ENCODE measurements around the gene DCAF11. TPM values are rescaled to one million over a fixed set of nuclear protein-coding genes. Genes with fewer than 3 reads are reported as not detected.

Gene DCAF11
- total RNA-seq, 1 donor from 2014 or later = 66.5 TPM

DNA sequence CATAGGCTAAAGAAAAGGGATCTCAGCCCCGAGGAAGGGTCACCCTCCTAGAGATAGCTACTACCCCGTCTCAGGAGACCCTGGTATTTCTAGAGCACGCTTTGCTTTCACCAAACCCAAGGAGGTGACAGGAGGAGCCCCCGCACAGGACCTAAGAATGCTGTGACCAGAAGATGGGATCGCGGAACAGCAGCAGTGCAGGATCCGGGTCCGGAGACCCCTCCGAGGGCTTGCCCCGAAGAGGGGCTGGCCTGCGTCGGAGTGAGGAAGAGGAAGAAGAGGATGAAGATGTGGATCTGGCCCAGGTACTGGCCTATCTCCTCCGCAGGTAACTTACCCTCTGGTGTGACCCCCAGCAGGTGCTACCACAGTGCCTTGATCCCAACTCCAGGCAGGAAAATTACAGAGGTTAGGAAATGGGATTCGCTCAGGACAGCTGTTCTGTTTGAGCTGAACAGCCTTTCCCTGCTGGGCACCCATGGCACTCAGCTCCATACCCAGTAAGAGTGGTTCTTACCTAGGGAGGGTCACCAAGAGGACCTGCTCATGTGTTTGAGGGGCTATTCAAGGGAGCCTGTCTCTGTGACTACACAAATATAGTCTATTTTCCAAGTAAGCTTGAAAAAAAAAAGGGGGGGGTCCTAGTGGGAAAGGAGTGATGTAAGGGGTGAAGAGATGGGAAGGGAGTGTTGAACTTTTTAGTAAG, 998 bp downstream of the DCAF11 start:
- no peak for DNase-seq (ENCODE audit: low spot score)
- H4K20me1 ChIP-seq (ENCODE audit: low read depth) = no peaks in the 10 kb centered on the region
- H3K9me3 ChIP-seq (ENCODE audit: low read depth) = no peaks in the 10 kb centered on the region
- no peak overlapping the region for H3K27ac ChIP-seq
- H3K79me2 ChIP-seq (ENCODE audit: low read depth) = peaks cover 13% of the 10 kb centered on the region
- no peaks in the 10 kb centered on the region for H3K27me3 ChIP-seq
- peaks cover 19% of the 10 kb centered on the region for H3F3A ChIP-seq (ENCODE audit: low read depth)
- Mint-ChIP-seq H3K27me3 (ENCODE audit: insufficient read depth, low read depth) (peaks cover 3% of the 10 kb centered on the region), H3K36me3 (peaks cover 9% of the 10 kb centered on the region), H3K27ac (no peak overlapping the region), H3K4me1 (peaks cover 15% of the 10 kb centered on the region), H3K4me3 (peak overlapping the region; percentile 94), H3K9me3 (no peaks in the 10 kb centered on the region)
- H3K9ac ChIP-seq = peak overlapping the region; percentile 39
- peak overlapping the region; percentile 72 for H2AFZ ChIP-seq (replicated peaks)
- peaks cover 6% of the 10 kb centered on the region for H3K4me1 ChIP-seq
- TF ChIP-seq EZH2 (IDR thresholded peaks at IDR 0.05) (no peak), EZH2phosphoT487 (IDR thresholded peaks at IDR 0.05) (no peak)
- TF ChIP-seq, protein P1, sequence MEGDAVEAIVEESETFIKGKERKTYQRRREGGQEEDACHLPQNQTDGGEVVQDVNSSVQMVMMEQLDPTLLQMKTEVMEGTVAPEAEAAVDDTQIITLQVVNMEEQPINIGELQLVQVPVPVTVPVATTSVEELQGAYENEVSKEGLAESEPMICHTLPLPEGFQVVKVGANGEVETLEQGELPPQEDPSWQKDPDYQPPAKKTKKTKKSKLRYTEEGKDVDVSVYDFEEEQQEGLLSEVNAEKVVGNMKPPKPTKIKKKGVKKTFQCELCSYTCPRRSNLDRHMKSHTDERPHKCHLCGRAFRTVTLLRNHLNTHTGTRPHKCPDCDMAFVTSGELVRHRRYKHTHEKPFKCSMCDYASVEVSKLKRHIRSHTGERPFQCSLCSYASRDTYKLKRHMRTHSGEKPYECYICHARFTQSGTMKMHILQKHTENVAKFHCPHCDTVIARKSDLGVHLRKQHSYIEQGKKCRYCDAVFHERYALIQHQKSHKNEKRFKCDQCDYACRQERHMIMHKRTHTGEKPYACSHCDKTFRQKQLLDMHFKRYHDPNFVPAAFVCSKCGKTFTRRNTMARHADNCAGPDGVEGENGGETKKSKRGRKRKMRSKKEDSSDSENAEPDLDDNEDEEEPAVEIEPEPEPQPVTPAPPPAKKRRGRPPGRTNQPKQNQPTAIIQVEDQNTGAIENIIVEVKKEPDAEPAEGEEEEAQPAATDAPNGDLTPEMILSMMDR (IDR thresholded peaks at IDR 0.05) = no peak
- H3K4me3 ChIP-seq = peak overlapping the region; percentile 61
- no peaks in the 10 kb centered on the region for H3K36me3 ChIP-seq
- peak overlapping the region; percentile 83 for H3K4me2 ChIP-seq

DNA sequence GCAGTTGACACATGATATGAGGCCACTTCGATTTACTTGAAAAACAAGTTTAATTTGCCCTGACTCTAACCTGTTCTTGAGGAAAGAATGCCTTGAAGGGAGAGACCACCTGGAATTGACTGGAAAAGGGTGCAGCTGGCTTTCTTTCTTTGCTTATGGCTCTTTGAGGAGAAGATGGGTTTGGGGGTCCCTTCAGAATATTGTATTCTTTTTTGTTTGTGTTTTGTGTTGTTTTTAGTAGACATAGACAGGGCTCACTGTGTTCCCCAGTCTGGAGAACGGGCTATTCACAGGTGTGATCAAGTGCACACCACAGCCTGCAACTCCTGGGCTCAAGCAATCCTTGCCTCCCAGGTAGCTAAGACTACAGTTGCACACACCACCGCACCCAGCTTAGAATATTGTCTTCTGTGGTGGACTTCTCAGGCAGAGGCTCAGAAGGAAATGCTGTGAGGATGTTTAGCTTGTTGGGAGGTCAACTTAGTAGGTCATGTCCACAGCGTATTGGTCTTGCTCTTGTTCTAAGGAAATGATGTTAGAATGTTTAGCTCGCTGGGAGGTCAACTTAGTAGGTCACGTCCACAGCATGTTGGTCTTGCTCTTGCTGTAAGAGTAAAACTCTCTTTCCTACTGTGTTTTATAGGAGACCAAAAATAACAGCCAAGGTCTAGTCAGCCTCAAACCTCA, 1.7 kb downstream of the DCAF11 start:
- H3K36me3 ChIP-seq = no peaks in the 10 kb centered on the region
- H3K4me1 ChIP-seq = peaks cover 6% of the 10 kb centered on the region
- no peaks in the 10 kb centered on the region for H3K27me3 ChIP-seq
- H3K9me3 ChIP-seq (ENCODE audit: low read depth) = no peaks in the 10 kb centered on the region
- peaks cover 19% of the 10 kb centered on the region for H3F3A ChIP-seq (ENCODE audit: low read depth)
- Mint-ChIP-seq H3K4me3 (peak overlapping the region; percentile 94), H3K9me3 (no peaks in the 10 kb centered on the region), H3K4me1 (peaks cover 15% of the 10 kb centered on the region), H3K27me3 (ENCODE audit: insufficient read depth, low read depth) (peaks cover 3% of the 10 kb centered on the region), H3K36me3 (peaks cover 9% of the 10 kb centered on the region), H3K27ac (no peak overlapping the region)
- no peaks in the 10 kb centered on the region for H4K20me1 ChIP-seq (ENCODE audit: low read depth)
- no peak for DNase-seq (ENCODE audit: low spot score)
- H3K4me2 ChIP-seq = peak overlapping the region; percentile 83
- TF ChIP-seq EZH2phosphoT487 (IDR thresholded peaks at IDR 0.05) = no peak
- TF ChIP-seq, protein P1 (IDR thresholded peaks at IDR 0.05) = no peak
- no peak for TF ChIP-seq EZH2 (IDR thresholded peaks at IDR 0.05)
- no peak overlapping the region for H3K27ac ChIP-seq
- H3K9ac ChIP-seq = no peak overlapping the region
- peaks cover 13% of the 10 kb centered on the region for H3K79me2 ChIP-seq (ENCODE audit: low read depth)
- H2AFZ ChIP-seq (replicated peaks) = no peak overlapping the region
- H3K4me3 ChIP-seq = peak overlapping the region; percentile 61

DNA sequence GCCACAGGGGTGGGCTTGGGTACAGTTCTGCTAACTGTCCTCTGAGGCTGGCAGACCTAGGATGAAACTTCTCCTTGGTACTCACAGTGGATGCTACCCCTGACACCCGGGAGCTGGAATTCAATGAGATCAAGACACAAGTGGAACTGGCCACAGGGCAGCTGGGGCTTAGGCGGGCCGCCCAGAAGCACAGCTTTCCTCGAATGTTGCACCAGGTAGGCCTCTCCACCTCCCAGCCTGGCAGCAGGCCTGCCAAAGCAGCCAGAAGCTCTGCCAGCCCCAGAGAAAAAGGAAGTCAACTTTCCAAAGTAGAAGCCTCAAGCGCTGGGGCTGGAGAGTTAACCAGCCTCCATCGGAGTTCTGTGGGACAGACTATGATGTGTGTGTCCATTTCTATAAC, 2.6 kb downstream of the DCAF11 start:
- H3K4me1 ChIP-seq = peaks cover 6% of the 10 kb centered on the region
- H2AFZ ChIP-seq (replicated peaks) = no peak overlapping the region
- no peaks in the 10 kb centered on the region for H3K9me3 Mint-ChIP-seq
- peaks cover 15% of the 10 kb centered on the region for H3K4me1 Mint-ChIP-seq
- no peaks in the 10 kb centered on the region for H3K36me3 ChIP-seq
- H3K9me3 ChIP-seq (ENCODE audit: low read depth) = no peaks in the 10 kb centered on the region
- H3K27me3 Mint-ChIP-seq (ENCODE audit: insufficient read depth, low read depth) = peaks cover 3% of the 10 kb centered on the region
- no peak overlapping the region for H3K9ac ChIP-seq
- H3K4me2 ChIP-seq = no peak overlapping the region
- TF ChIP-seq, protein P1 (IDR thresholded peaks at IDR 0.05) = no peak
- no peak for TF ChIP-seq EZH2phosphoT487 (IDR thresholded peaks at IDR 0.05)
- TF ChIP-seq EZH2 (IDR thresholded peaks at IDR 0.05) = no peak
- DNase-seq (ENCODE audit: low spot score) = no peak
- H4K20me1 ChIP-seq (ENCODE audit: low read depth) = no peaks in the 10 kb centered on the region
- peaks cover 19% of the 10 kb centered on the region for H3F3A ChIP-seq (ENCODE audit: low read depth)
- H3K27ac ChIP-seq = no peak overlapping the region
- H3K4me3 ChIP-seq = no peak overlapping the region
- peaks cover 12% of the 10 kb centered on the region for H3K36me3 Mint-ChIP-seq
- no peak overlapping the region for H3K27ac Mint-ChIP-seq
- peak overlapping the region; percentile 94 for H3K4me3 Mint-ChIP-seq
- peaks cover 13% of the 10 kb centered on the region for H3K79me2 ChIP-seq (ENCODE audit: low read depth)
- H3K27me3 ChIP-seq = no peaks in the 10 kb centered on the region

All from neural progenitor cell (in vitro differentiated cells).